Rectal smooth muscle tissue (tissue), 1 donor: ENCODE measurements around the gene MYADM.

Source experiments
- H3K27ac ChIP-seq: one replicate; pipeline ENCODE4 v1.7.0; 2013; ENCODE audit warnings: low read depth, low read length, inconsistent platforms
- H3K27me3 ChIP-seq: one replicate; pipeline ENCODE4 v1.7.0; 2013; ENCODE audit warnings: low read length; ENCODE audit not compliant: control insufficient read depth, insufficient read depth
- H3K36me3 ChIP-seq: one replicate; pipeline ENCODE4 v1.7.0; 2013; ENCODE audit warnings: low read length; ENCODE audit not compliant: control insufficient read depth, insufficient read depth
- H3K4me1 ChIP-seq: one replicate; pipeline ENCODE4 v1.7.0; 2013; ENCODE audit warnings: low read length; ENCODE audit not compliant: control insufficient read depth, insufficient read depth
- H3K4me3 ChIP-seq: one replicate; pipeline ENCODE4 v1.7.0; 2013; ENCODE audit warnings: low read length
- H3K9ac ChIP-seq: one replicate; pipeline ENCODE4 v1.7.0; 2013; ENCODE audit warnings: low read length

MYADM gene

GRCh38 chr19:53871454-53871853 is 3.8 kb downstream of the MYADM start:
- Histone ChIP-seq H3K4me1 (peaks cover 31% of the 10 kb centered on the region), H3K27me3 (no peaks in the 10 kb centered on the region), H3K27ac (no peak overlapping the region), H3K9ac (no peak overlapping the region), H3K36me3 (peaks cover 14% of the 10 kb centered on the region), H3K4me3 (no peak overlapping the region)

GRCh38 chr19:53872762-53873161 is 5.1 kb downstream of the MYADM start:
- H3K4me1 ChIP-seq, result peaks cover 29% of the 10 kb centered on the region
- peaks cover 14% of the 10 kb centered on the region for H3K36me3 ChIP-seq
- H3K4me3 ChIP-seq, result no peak overlapping the region
- no peak overlapping the region for H3K9ac ChIP-seq
- no peaks in the 10 kb centered on the region for H3K27me3 ChIP-seq
- H3K27ac ChIP-seq, result no peak overlapping the region

- Histone ChIP-seq H3K4me1 (peaks cover 29% of the 10 kb centered on the region), H3K36me3 (peaks cover 14% of the 10 kb centered on the region), H3K4me3 (no peak overlapping the region), H3K27ac (no peak overlapping the region), H3K27me3 (no peaks in the 10 kb centered on the region), H3K9ac (no peak overlapping the region)
Measured at GRCh38 chr19:53873773-53874605, 6.3 kb downstream of the MYADM start.

- peaks cover 29% of the 10 kb centered on the region for H3K4me1 ChIP-seq
Measured at GRCh38 chr19:53874606-53874990, 6.9 kb downstream of the MYADM start.

GRCh38 chr19:53875602-53876325 is 8.1 kb downstream of the MYADM start:
- Histone ChIP-seq H3K4me3 (no peak overlapping the region), H3K36me3 (peaks cover 14% of the 10 kb centered on the region), H3K4me1 (peaks cover 24% of the 10 kb centered on the region), H3K27me3 (peaks cover 5% of the 10 kb centered on the region), H3K9ac (no peak overlapping the region), H3K27ac (no peak overlapping the region)

More at GRCh38 chr19:53874606-53874990, 6.9 kb downstream of the MYADM start:
- Histone ChIP-seq H3K4me3 (no peak overlapping the region), H3K36me3 (peaks cover 14% of the 10 kb centered on the region), H3K27ac (no peak overlapping the region), H3K9ac (no peak overlapping the region), H3K27me3 (peaks cover 1% of the 10 kb centered on the region)

- H3K27me3 ChIP-seq, result peaks cover 5% of the 10 kb centered on the region
- H3K27ac ChIP-seq, result no peak overlapping the region
- peaks cover 14% of the 10 kb centered on the region for H3K36me3 ChIP-seq
- H3K4me3 ChIP-seq, result no peak overlapping the region
- H3K9ac ChIP-seq, result no peak overlapping the region
- peaks cover 18% of the 10 kb centered on the region for H3K4me1 ChIP-seq
Measured at GRCh38 chr19:53876651-53877224, 9.1 kb downstream of the MYADM start.

GRCh38 chr19:53877361-53877766 is 9.7 kb downstream of the MYADM start:
- peaks cover 18% of the 10 kb centered on the region for H3K4me1 ChIP-seq
- H3K9ac ChIP-seq, result no peak overlapping the region
- H3K27me3 ChIP-seq, result peaks cover 8% of the 10 kb centered on the region
- no peak overlapping the region for H3K4me3 ChIP-seq
- H3K36me3 ChIP-seq, result peaks cover 14% of the 10 kb centered on the region
- no peak overlapping the region for H3K27ac ChIP-seq

- Histone ChIP-seq H3K4me1 (peaks cover 13% of the 10 kb centered on the region), H3K36me3 (peaks cover 8% of the 10 kb centered on the region), H3K27me3 (peaks cover 17% of the 10 kb centered on the region), H3K4me3 (peak overlapping the region; percentile 68), H3K27ac (no peak overlapping the region), H3K9ac (no peak overlapping the region)
Measured at GRCh38 chr19:53878776-53879139, 11.1 kb downstream of the MYADM start.

- peaks cover 1% of the 10 kb centered on the region for H3K36me3 ChIP-seq
- H3K27me3 ChIP-seq, result peaks cover 24% of the 10 kb centered on the region
- H3K27ac ChIP-seq, result no peak overlapping the region
- H3K4me3 ChIP-seq, result peak overlapping the region; percentile 68
- H3K9ac ChIP-seq, result no peak overlapping the region
- peaks cover 6% of the 10 kb centered on the region for H3K4me1 ChIP-seq
Measured at GRCh38 chr19:53879140-53880081, 11.7 kb downstream of the MYADM start.

GRCh38 chr19:53880711-53881481 is 13.2 kb downstream of the MYADM start:
- Histone ChIP-seq H3K4me3 (no peak overlapping the region), H3K27ac (no peak overlapping the region), H3K4me1 (peaks cover under 1% of the 10 kb centered on the region), H3K36me3 (no peaks in the 10 kb centered on the region), H3K9ac (no peak overlapping the region), H3K27me3 (peaks cover 28% of the 10 kb centered on the region)
